ENCODE measurements around the gene TIRAP.

TIRAP gene

GRCh38 chr11:126310200-126310991 is 27.5 kb downstream of the TIRAP start:
- TF ChIP-seq EZH2 (optimal IDR thresholded peaks at IDR 0.05; ENCODE audit: low read depth, low read length), result no peak
- TF ChIP-seq EZH2phosphoT487 (IDR thresholded peaks at IDR 0.05; ENCODE audit: low read length), result no peak
- TF ChIP-seq, protein P1, sequence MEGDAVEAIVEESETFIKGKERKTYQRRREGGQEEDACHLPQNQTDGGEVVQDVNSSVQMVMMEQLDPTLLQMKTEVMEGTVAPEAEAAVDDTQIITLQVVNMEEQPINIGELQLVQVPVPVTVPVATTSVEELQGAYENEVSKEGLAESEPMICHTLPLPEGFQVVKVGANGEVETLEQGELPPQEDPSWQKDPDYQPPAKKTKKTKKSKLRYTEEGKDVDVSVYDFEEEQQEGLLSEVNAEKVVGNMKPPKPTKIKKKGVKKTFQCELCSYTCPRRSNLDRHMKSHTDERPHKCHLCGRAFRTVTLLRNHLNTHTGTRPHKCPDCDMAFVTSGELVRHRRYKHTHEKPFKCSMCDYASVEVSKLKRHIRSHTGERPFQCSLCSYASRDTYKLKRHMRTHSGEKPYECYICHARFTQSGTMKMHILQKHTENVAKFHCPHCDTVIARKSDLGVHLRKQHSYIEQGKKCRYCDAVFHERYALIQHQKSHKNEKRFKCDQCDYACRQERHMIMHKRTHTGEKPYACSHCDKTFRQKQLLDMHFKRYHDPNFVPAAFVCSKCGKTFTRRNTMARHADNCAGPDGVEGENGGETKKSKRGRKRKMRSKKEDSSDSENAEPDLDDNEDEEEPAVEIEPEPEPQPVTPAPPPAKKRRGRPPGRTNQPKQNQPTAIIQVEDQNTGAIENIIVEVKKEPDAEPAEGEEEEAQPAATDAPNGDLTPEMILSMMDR (IDR thresholded peaks at IDR 0.05; ENCODE audit: low read length), result peak; percentile 87
- Histone ChIP-seq H2AFZ (ENCODE audit: low read length) (no peak overlapping the region), H3K27ac (ENCODE audit: low read length) (peak overlapping the region; percentile 76; the same call in 1 of the 2 replicates), H3K79me2 (ENCODE audit: low read length) (peaks cover 66% of the 10 kb centered on the region), H3K4me2 (ENCODE audit: low read depth, low read length) (peak overlapping the region; percentile 43), H3K36me3 (replicated peaks; ENCODE audit: insufficient read depth, low read length) (0 out of 2 replicates have a peak, but pooled peaks cover 6% of the 10 kb centered on the region), H4K20me1 (ENCODE audit: insufficient read depth, low read length) (no peaks in the 10 kb centered on the region), H3K27me3 (replicated peaks; ENCODE audit: insufficient read depth, low read length) (no peaks in the 10 kb centered on the region), H3K9me2 (replicated peaks; ENCODE audit: insufficient read depth, low read length) (no peaks in the 10 kb centered on the region), H3K4me3 (ENCODE audit: low read length) (no peak overlapping the region; the same call in 1 of the 2 replicates), H3K9ac (ENCODE audit: low read length) (peak overlapping the region; percentile 25; the same call in 1 of the 2 replicates), H3K9me3 (replicated peaks; ENCODE audit: insufficient read depth, low read length) (no peaks in the 10 kb centered on the region), H3F3A (ENCODE audit: insufficient read depth, low read length) (peaks cover 61% of the 10 kb centered on the region), H3K4me1 (ENCODE audit: low read length) (peaks cover 66% of the 10 kb centered on the region)
- peak; percentile 67 for DNase-seq

DNA sequence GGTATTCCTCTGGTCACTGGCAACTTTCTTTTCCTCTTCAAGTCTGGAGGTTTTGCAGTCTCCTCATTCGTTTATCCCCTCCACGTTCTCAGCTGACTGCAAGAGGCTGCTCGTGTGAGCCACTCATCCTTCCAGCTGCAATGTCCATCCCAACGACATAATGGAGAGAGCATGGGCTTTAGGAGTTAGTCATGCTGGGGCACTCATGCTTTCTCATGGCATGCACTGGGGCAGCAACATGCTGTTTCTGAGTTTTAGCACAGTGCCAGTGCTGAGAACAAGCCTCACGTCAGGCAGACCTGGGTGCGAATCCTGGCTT is 28.1 kb downstream of the TIRAP start:
- Histone ChIP-seq H3K9me3 (replicated peaks; ENCODE audit: insufficient read depth, low read length) (no peaks in the 10 kb centered on the region), H3K4me2 (ENCODE audit: low read depth, low read length) (peak overlapping the region; percentile 43), H2AFZ (ENCODE audit: low read length) (no peak overlapping the region), H3K9ac (ENCODE audit: low read length) (peak overlapping the region; percentile 25), H3K4me1 (ENCODE audit: low read length) (peaks cover 64% of the 10 kb centered on the region), H3K79me2 (ENCODE audit: low read length) (peaks cover 70% of the 10 kb centered on the region), H3K9me2 (replicated peaks; ENCODE audit: insufficient read depth, low read length) (no peaks in the 10 kb centered on the region), H3K36me3 (replicated peaks; ENCODE audit: insufficient read depth, low read length) (0 out of 2 replicates have a peak, but pooled peaks cover 6% of the 10 kb centered on the region), H3K27ac (ENCODE audit: low read length) (peak overlapping the region; percentile 76), H3K4me3 (ENCODE audit: low read length) (no peak overlapping the region; the same call in 1 of the 2 replicates), H3K27me3 (replicated peaks; ENCODE audit: insufficient read depth, low read length) (no peaks in the 10 kb centered on the region), H3F3A (ENCODE audit: insufficient read depth, low read length) (peaks cover 61% of the 10 kb centered on the region), H4K20me1 (ENCODE audit: insufficient read depth, low read length) (no peaks in the 10 kb centered on the region)
- TF ChIP-seq EZH2 (optimal IDR thresholded peaks at IDR 0.05; ENCODE audit: low read depth, low read length) (no peak), EZH2phosphoT487 (IDR thresholded peaks at IDR 0.05; ENCODE audit: low read length) (no peak)
- TF ChIP-seq, protein P1 (IDR thresholded peaks at IDR 0.05; ENCODE audit: low read length), result no peak
- no peak for DNase-seq

DNA sequence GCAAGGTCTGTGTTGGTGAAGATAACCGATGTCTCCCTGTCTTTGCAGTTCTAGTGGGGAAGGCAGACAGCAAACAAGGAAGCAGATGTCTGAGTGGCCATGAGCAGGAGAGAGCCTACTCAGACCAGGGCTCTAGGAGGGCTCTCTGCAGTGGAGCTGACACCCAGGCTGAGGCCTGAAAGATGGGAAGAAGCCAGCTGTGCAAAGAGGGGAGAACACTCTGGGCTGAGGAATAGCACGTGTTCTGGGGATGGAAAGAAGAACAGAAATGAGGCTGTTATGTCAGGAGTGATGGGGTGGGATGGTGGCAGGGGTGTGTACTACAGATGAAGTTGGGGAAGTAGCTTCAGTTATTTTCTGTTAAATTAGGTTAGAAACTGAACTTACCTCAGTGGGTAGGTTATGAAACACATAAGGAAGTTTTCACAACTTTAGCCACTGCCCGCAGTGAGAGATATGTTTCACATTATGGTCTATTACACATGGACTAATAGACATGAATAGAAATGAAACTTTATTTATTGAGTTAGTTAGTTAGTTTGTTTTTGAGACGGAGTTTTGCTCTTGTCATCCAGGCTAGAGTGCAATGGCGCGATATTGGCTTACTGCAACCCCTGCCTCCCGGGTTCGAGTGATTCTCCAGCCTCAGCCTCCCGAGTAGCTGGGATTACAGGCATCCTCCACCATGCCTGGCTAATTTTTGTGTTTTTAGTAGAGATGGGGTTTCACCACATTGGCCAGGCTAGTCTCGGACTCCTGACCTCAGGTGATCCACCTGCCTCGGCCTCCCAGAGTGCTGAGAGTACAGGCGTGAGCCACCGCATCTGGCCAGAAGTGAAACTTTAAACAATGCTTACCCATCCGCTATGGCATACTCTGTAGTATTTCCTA is 28.8 kb downstream of the TIRAP start:
- H3K4me2 ChIP-seq (ENCODE audit: low read depth, low read length), result peak overlapping the region; percentile 43
- no peaks in the 10 kb centered on the region for H3K9me3 ChIP-seq (replicated peaks; ENCODE audit: insufficient read depth, low read length)
- peak overlapping the region; percentile 25 for H3K9ac ChIP-seq (ENCODE audit: low read length)
- no peaks in the 10 kb centered on the region for H3K9me2 ChIP-seq (replicated peaks; ENCODE audit: insufficient read depth, low read length)
- TF ChIP-seq, protein P1 (IDR thresholded peaks at IDR 0.05; ENCODE audit: low read length), result peak; percentile 18; the same call in 1 of the 2 replicates
- TF ChIP-seq EZH2 (optimal IDR thresholded peaks at IDR 0.05; ENCODE audit: low read depth, low read length), result no peak
- TF ChIP-seq EZH2phosphoT487 (IDR thresholded peaks at IDR 0.05; ENCODE audit: low read length), result no peak
- DNase-seq, result peak; percentile 84
- 0 out of 2 replicates have a peak, but pooled peaks cover 6% of the 10 kb centered on the region for H3K36me3 ChIP-seq (replicated peaks; ENCODE audit: insufficient read depth, low read length)
- peak overlapping the region; percentile 76 for H3K27ac ChIP-seq (ENCODE audit: low read length)
- H3K27me3 ChIP-seq (replicated peaks; ENCODE audit: insufficient read depth, low read length), result no peaks in the 10 kb centered on the region
- no peak overlapping the region; the same call in 1 of the 2 replicates for H3K4me3 ChIP-seq (ENCODE audit: low read length)
- no peaks in the 10 kb centered on the region for H4K20me1 ChIP-seq (ENCODE audit: insufficient read depth, low read length)
- H3K79me2 ChIP-seq (ENCODE audit: low read length), result peaks cover 70% of the 10 kb centered on the region
- no peak overlapping the region for H2AFZ ChIP-seq (ENCODE audit: low read length)
- H3F3A ChIP-seq (ENCODE audit: insufficient read depth, low read length), result peaks cover 56% of the 10 kb centered on the region
- H3K4me1 ChIP-seq (ENCODE audit: low read length), result peaks cover 57% of the 10 kb centered on the region

Measured in MM.1S (cell line).